ENCODE data around the gene GINS3. TPM values are rescaled to one million over a fixed set of nuclear protein-coding genes. Genes with fewer than 3 reads are reported as not detected.
"Not testable (repeated sequence)": the region's sequence is repeated elsewhere in the genome, so short reads cannot be mapped to it uniquely, and the experiment has no call there.

GINS3 gene
- total RNA-seq, 2 experiments from 2014 or later = 25.9 to 26.9 TPM

GRCh38 chr16:58384437-58385055 lies 7.7 kb upstream of the GINS3 start:
- ChIA-PET CTCF (interaction anchor here (0.7 kb wide), 1 partner anchor 1510 kb away, joined by 3 read pairs; no protein-coding TSS in a partner anchor), POLR2A (no interaction called here)

GRCh38 chr16:58385218-58385773 lies 7.0 kb upstream of the GINS3 start:
- CTCF ChIA-PET = interaction anchor here (0.7 kb wide), 1 partner anchor 1510 kb away, joined by 3 read pairs; no protein-coding TSS in a partner anchor
- POLR2A ChIA-PET = no interaction called here

GRCh38 chr16:58389724-58390123 lies 2.5 kb upstream of the GINS3 start:
- CTCF ChIA-PET = interaction anchor here (2.0 kb wide), 1 partner anchor 98 kb away, joined by 6 read pairs; no protein-coding TSS in a partner anchor
- POLR2A ChIA-PET = no interaction called here

- POLR2A ChIA-PET = no interaction called here
- CTCF ChIA-PET = interaction anchor here (0.7 to 1.0 kb wide), 2 partner anchors 56 to 144 kb away, joined by 3 to 4 read pairs; no protein-coding TSS in a partner anchor
Observed at GRCh38 chr16:58393138-58393504, 850 bp downstream of the GINS3 start.

GRCh38 chr16:58396897-58397296 lies 4.6 kb downstream of the GINS3 start:
- CTCF ChIA-PET, POLR2A ChIA-PET: not testable (repeated sequence)

GRCh38 chr16:58399718-58400633 lies 7.7 kb downstream of the GINS3 start:
- POLR2A ChIA-PET = no interaction called here
- CTCF ChIA-PET = no interaction called here

- CTCF ChIA-PET = not testable (repeated sequence)
- POLR2A ChIA-PET = interaction anchor here (1.2 kb wide), 1 partner anchor 9 kb away, joined by 4 read pairs; the partner anchor contains the start of gene GINS3
Observed at GRCh38 chr16:58401305-58401704, 9.0 kb downstream of the GINS3 start.

GRCh38 chr16:58402796-58403195 lies 10.5 kb downstream of the GINS3 start:
- CTCF ChIA-PET = interaction anchor here (1.2 kb wide), 1 partner anchor 85 kb away, joined by 3 read pairs; no protein-coding TSS in a partner anchor
- POLR2A ChIA-PET = no interaction called here

- POLR2A ChIA-PET = no interaction called here
- CTCF ChIA-PET = no interaction called here
Observed at GRCh38 chr16:58409316-58409973, 17.2 kb downstream of the GINS3 start.

- ChIA-PET CTCF (no interaction called here), POLR2A (interaction anchor here (0.7 kb wide), 1 partner anchor 244 kb away, joined by 3 read pairs; no protein-coding TSS in a partner anchor)
Observed at GRCh38 chr16:58411336-58411735, 19.1 kb downstream of the GINS3 start.

- ChIA-PET CTCF (no interaction called here), POLR2A (interaction anchor here (0.7 kb wide), 1 partner anchor 244 kb away, joined by 3 read pairs; no protein-coding TSS in a partner anchor)
Observed at GRCh38 chr16:58411736-58412614, 19.7 kb downstream of the GINS3 start.

- CTCF ChIA-PET, POLR2A ChIA-PET: not testable (repeated sequence)
Observed at GRCh38 chr16:58412615-58412970, 20.3 kb downstream of the GINS3 start.

- CTCF ChIA-PET = no interaction called here
- POLR2A ChIA-PET = no interaction called here
Observed at GRCh38 chr16:58413359-58413758, 21.1 kb downstream of the GINS3 start.

GRCh38 chr16:58415003-58415402 lies 22.7 kb downstream of the GINS3 start:
- ChIA-PET CTCF (no interaction called here), POLR2A (no interaction called here)

- CTCF ChIA-PET, POLR2A ChIA-PET: not testable (repeated sequence)
Observed at GRCh38 chr16:58415961-58416360, 23.7 kb downstream of the GINS3 start.

- POLR2A ChIA-PET = no interaction called here
- CTCF ChIA-PET = no interaction called here
Observed at GRCh38 chr16:58417035-58417434, 24.8 kb downstream of the GINS3 start.

GRCh38 chr16:58417600-58417999 lies 25.3 kb downstream of the GINS3 start:
- CTCF ChIA-PET = no interaction called here
- POLR2A ChIA-PET = no interaction called here

- POLR2A ChIA-PET = no interaction called here
- CTCF ChIA-PET = no interaction called here
Observed at GRCh38 chr16:58418026-58418425, 25.8 kb downstream of the GINS3 start.

- CTCF ChIA-PET = no interaction called here
- POLR2A ChIA-PET = no interaction called here
Observed at GRCh38 chr16:58418601-58419000, 26.3 kb downstream of the GINS3 start.
